Activated CD4-positive, alpha-beta memory T cell treated with anti-CD3 and anti-CD28 coated beads for 36 hours (primary cell): ENCODE data around the gene RTP2. TPM values are rescaled to one million over a fixed set of nuclear protein-coding genes. Genes with fewer than 3 reads are reported as not detected.

Source experiments
- CTCF ChIA-PET: fragments of 350-600 bp; sonication (Branson Sonifier 250); formaldehyde crosslinking; loops from one replicate; lab custom pipeline; 2021; ENCODE audit warnings: antibody characterized with exemption, inconsistent platforms; lab: Charles Lee
- POLR2A ChIA-PET: fragments of 350-600 bp; sonication (Branson Sonifier 250); formaldehyde crosslinking; loops from one replicate; lab custom pipeline; 2021; ENCODE audit warnings: antibody characterized with exemption; lab: Charles Lee
- DNase-seq: peaks from one replicate; pipeline ENCODE4 v3.0.0-alpha.2; 2020
- H3K27ac Mint-ChIP-seq: one replicate; pipeline ENCODE4 v1.8.0; 2021; ENCODE audit warnings: mixed read lengths
- H3K27me3 Mint-ChIP-seq: one replicate; pipeline ENCODE4 v1.8.0; 2021; ENCODE audit warnings: mixed read lengths
- H3K36me3 Mint-ChIP-seq: one replicate; pipeline ENCODE4 v1.8.0; 2021; ENCODE audit warnings: mixed read lengths
- H3K4me1 Mint-ChIP-seq: one replicate; pipeline ENCODE4 v1.8.0; 2021; ENCODE audit warnings: low read depth, mixed read lengths
- H3K4me3 Mint-ChIP-seq: one replicate; pipeline ENCODE4 v1.8.0; 2021; ENCODE audit warnings: mild to moderate bottlenecking, mixed read lengths
- H3K9me3 Mint-ChIP-seq: one replicate; pipeline ENCODE4 v1.8.0; 2021; ENCODE audit warnings: mixed read lengths
- intact Hi-C: fragments of 100-400 bp; cut with micrococcal nuclease; formaldehyde crosslinking; loops from one replicate; pipeline ENCODE4 v1.15.1; 2023
- total RNA-seq, 2 experiments: library from RNA; stranded (reverse); gene quantifications; one replicate each; pipeline ENCODE4 v1.2.3, GENCODE V29; 2021

The RTP2 gene
- total RNA-seq, 2 experiments from 2014 or later: not detected

- POLR2A ChIA-PET: interaction anchor here (0.5 to 6.5 kb wide), 20 partner anchors 36 to 1295 kb away, joined by 3 to 102 read pairs (median 4); partner anchors contain the start of gene LPP
- H3K36me3 Mint-ChIP-seq: peaks cover 22% of the 10 kb centered on the region
- H3K9me3 Mint-ChIP-seq: no peaks in the 10 kb centered on the region
- CTCF ChIA-PET: interaction anchor here (0.7 to 2.8 kb wide), 18 partner anchors 54 to 1298 kb away, joined by 3 to 28 read pairs (median 4); partner anchors contain the start of gene LPP
- H3K4me1 Mint-ChIP-seq: peaks cover 46% of the 10 kb centered on the region
- no peaks in the 10 kb centered on the region for H3K27me3 Mint-ChIP-seq
- DNase-seq: peak; percentile 81
- peak overlapping the region; percentile 90 for H3K4me3 Mint-ChIP-seq
- peak overlapping the region; percentile 99 for H3K27ac Mint-ChIP-seq
- intact Hi-C loops: loop anchor here (2.0 to 10.0 kb wide), 3 partner anchors 839 to 1581 kb away; no protein-coding TSS in a partner anchor
Measured at GRCh38 chr3:187743195-187744141, 41.1 kb upstream of the RTP2 start.

- POLR2A ChIA-PET: interaction anchor here (0.8 to 6.5 kb wide), 17 partner anchors 59 to 1212 kb away, joined by 3 to 102 read pairs (median 4); partner anchors contain the start of gene LPP
- intact Hi-C loops: loop anchor here (1.0 to 10.0 kb wide), 13 partner anchors 319 to 1582 kb away; no protein-coding TSS in a partner anchor
- peak overlapping the region; percentile 99 for H3K27ac Mint-ChIP-seq
- peak overlapping the region; percentile 90 for H3K4me3 Mint-ChIP-seq
- DNase-seq: peak; percentile 54
- no peaks in the 10 kb centered on the region for H3K27me3 Mint-ChIP-seq
- H3K4me1 Mint-ChIP-seq: peaks cover 38% of the 10 kb centered on the region
- H3K36me3 Mint-ChIP-seq: peaks cover 22% of the 10 kb centered on the region
- CTCF ChIA-PET: interaction anchor here (0.6 to 2.8 kb wide), 22 partner anchors 55 to 1299 kb away, joined by 3 to 28 read pairs (median 4); partner anchors contain the start of gene LPP
- H3K9me3 Mint-ChIP-seq: no peaks in the 10 kb centered on the region
Measured at GRCh38 chr3:187742351-187743171, 40.2 kb upstream of the RTP2 start.

GRCh38 chr3:187741403-187742350, 39.3 kb upstream of the RTP2 start:
- Mint-ChIP-seq H3K36me3 (peaks cover 22% of the 10 kb centered on the region), H3K27ac (peak overlapping the region; percentile 99), H3K27me3 (no peaks in the 10 kb centered on the region), H3K4me1 (peaks cover 38% of the 10 kb centered on the region), H3K4me3 (peak overlapping the region; percentile 90), H3K9me3 (no peaks in the 10 kb centered on the region)
- DNase-seq: peak; percentile 86
- ChIA-PET CTCF (interaction anchor here (0.6 to 4.9 kb wide), 76 partner anchors 9 to 1403 kb away, joined by 3 to 378 read pairs (median 7); partner anchors contain the start of gene LPP), POLR2A (interaction anchor here (0.6 to 6.5 kb wide), 13 partner anchors 60 to 1213 kb away, joined by 3 to 102 read pairs (median 12); partner anchors contain the start of gene LPP)
- intact Hi-C loops: loop anchor here (1.0 to 10.0 kb wide), 17 partner anchors 320 to 1583 kb away; no protein-coding TSS in a partner anchor

GRCh38 chr3:187740421-187741399, 38.4 kb upstream of the RTP2 start:
- ChIA-PET POLR2A (interaction anchor here (0.6 to 3.8 kb wide), 28 partner anchors 30 to 1214 kb away, joined by 3 to 22 read pairs (median 4); partner anchors contain the start of gene LPP), CTCF (interaction anchor here (0.6 to 4.9 kb wide), 138 partner anchors 10 to 1495 kb away, joined by 3 to 378 read pairs (median 4); partner anchors contain the start of genes LPP and RTP4)
- H3K9me3 Mint-ChIP-seq: no peaks in the 10 kb centered on the region
- H3K4me3 Mint-ChIP-seq: peak overlapping the region; percentile 90
- peak overlapping the region; percentile 99 for H3K27ac Mint-ChIP-seq
- H3K27me3 Mint-ChIP-seq: no peaks in the 10 kb centered on the region
- peak; percentile 79 for DNase-seq
- peaks cover 26% of the 10 kb centered on the region for H3K36me3 Mint-ChIP-seq
- intact Hi-C loops: loop anchor here (1.0 to 10.0 kb wide), 6 partner anchors 424 to 1584 kb away; no protein-coding TSS in a partner anchor
- peaks cover 42% of the 10 kb centered on the region for H3K4me1 Mint-ChIP-seq

- DNase-seq: peak; percentile 88
- H3K36me3 Mint-ChIP-seq: peaks cover 27% of the 10 kb centered on the region
- ChIA-PET POLR2A (interaction anchor here (0.8 to 3.8 kb wide), 25 partner anchors 31 to 1215 kb away, joined by 3 to 22 read pairs (median 5); partner anchors contain the start of gene LPP), CTCF (interaction anchor here (0.6 to 4.9 kb wide), 132 partner anchors 8 to 1496 kb away, joined by 3 to 378 read pairs (median 5); partner anchors contain the start of genes LPP and RTP4)
- H3K9me3 Mint-ChIP-seq: no peaks in the 10 kb centered on the region
- peak overlapping the region; percentile 99 for H3K27ac Mint-ChIP-seq
- intact Hi-C loops: loop anchor here (1.0 to 10.0 kb wide), 12 partner anchors 425 to 1585 kb away; no protein-coding TSS in a partner anchor
- no peaks in the 10 kb centered on the region for H3K27me3 Mint-ChIP-seq
- H3K4me1 Mint-ChIP-seq: peaks cover 44% of the 10 kb centered on the region
- H3K4me3 Mint-ChIP-seq: peak overlapping the region; percentile 90
Measured at GRCh38 chr3:187739561-187740332, 37.4 kb upstream of the RTP2 start.

- CTCF ChIA-PET: interaction anchor here (0.6 to 4.9 kb wide), 73 partner anchors 8 to 1479 kb away, joined by 3 to 378 read pairs (median 6); partner anchors contain the start of genes LPP and RPL39L
- H3K27ac Mint-ChIP-seq: peak overlapping the region; percentile 99
- POLR2A ChIA-PET: interaction anchor here (0.6 to 3.8 kb wide), 9 partner anchors 64 to 1221 kb away, joined by 3 to 21 read pairs (median 6); partner anchors contain the start of gene LPP
- intact Hi-C loops: loop anchor here (1.0 to 5.0 kb wide), 6 partner anchors 431 to 1405 kb away; no protein-coding TSS in a partner anchor
- peaks cover 23% of the 10 kb centered on the region for H3K36me3 Mint-ChIP-seq
- H3K9me3 Mint-ChIP-seq: no peaks in the 10 kb centered on the region
- peak; percentile 55 for DNase-seq
- H3K4me1 Mint-ChIP-seq: peaks cover 44% of the 10 kb centered on the region
- H3K27me3 Mint-ChIP-seq: no peaks in the 10 kb centered on the region
- peak overlapping the region; percentile 90 for H3K4me3 Mint-ChIP-seq
Measured at GRCh38 chr3:187739094-187739560, 36.8 kb upstream of the RTP2 start.

GRCh38 chr3:187738331-187739093, 36.2 kb upstream of the RTP2 start:
- peak; percentile 82 for DNase-seq
- Mint-ChIP-seq H3K27me3 (no peaks in the 10 kb centered on the region), H3K36me3 (peaks cover 18% of the 10 kb centered on the region), H3K4me3 (peak overlapping the region; percentile 90), H3K9me3 (no peaks in the 10 kb centered on the region), H3K27ac (peak overlapping the region; percentile 99), H3K4me1 (peaks cover 44% of the 10 kb centered on the region)
- intact Hi-C loops: loop anchor here (1.0 to 5.0 kb wide), 9 partner anchors 432 to 1406 kb away; no protein-coding TSS in a partner anchor
- ChIA-PET POLR2A (interaction anchor here (0.6 to 3.8 kb wide), 9 partner anchors 237 to 1303 kb away, joined by 3 to 21 read pairs (median 7); partner anchors contain the start of gene LPP), CTCF (interaction anchor here (0.6 to 4.9 kb wide), 75 partner anchors 8 to 1497 kb away, joined by 3 to 378 read pairs (median 4); partner anchors contain the start of genes LPP and RPL39L)

GRCh38 chr3:187738071-187738330, 35.6 kb upstream of the RTP2 start:
- no peaks in the 10 kb centered on the region for H3K27me3 Mint-ChIP-seq
- H3K4me1 Mint-ChIP-seq: peaks cover 44% of the 10 kb centered on the region
- H3K4me3 Mint-ChIP-seq: peak overlapping the region; percentile 90
- ChIA-PET CTCF (interaction anchor here (0.6 to 4.9 kb wide), 39 partner anchors 9 to 1497 kb away, joined by 3 to 378 read pairs (median 7); partner anchors contain the start of genes LPP and RPL39L), POLR2A (interaction anchor here (1.0 to 3.8 kb wide), 6 partner anchors 238 to 1303 kb away, joined by 3 to 21 read pairs (median 8); no protein-coding TSS in a partner anchor)
- DNase-seq: no peak
- H3K36me3 Mint-ChIP-seq: peaks cover 22% of the 10 kb centered on the region
- peak overlapping the region; percentile 99 for H3K27ac Mint-ChIP-seq
- H3K9me3 Mint-ChIP-seq: no peaks in the 10 kb centered on the region
- intact Hi-C loops: loop anchor here (1.0 to 5.0 kb wide), 6 partner anchors 561 to 1094 kb away; no protein-coding TSS in a partner anchor
